ENCODE results near the gene SEMA3C. TPM values are rescaled to one million over a fixed set of nuclear protein-coding genes. Genes with fewer than 3 reads are reported as not detected.

Gene SEMA3C
- total RNA-seq, 1 donor from 2014 or later: 91.3 TPM

- H3K4me1 Mint-ChIP-seq (ENCODE audit: low read depth, unreplicated experiment): peaks cover 23% of the 10 kb centered on the region
- DNase-seq: no peak
- no peak overlapping the region for H3K27ac Mint-ChIP-seq (ENCODE audit: unreplicated experiment)
- TF ChIP-seq CTCF (IDR thresholded peaks at IDR 0.05; ENCODE audit: partially characterized antibody, unreplicated experiment): no peak
- no peak overlapping the region for H3K4me3 Mint-ChIP-seq (ENCODE audit: unreplicated experiment)
- H3K27me3 Mint-ChIP-seq (ENCODE audit: unreplicated experiment): no peaks in the 10 kb centered on the region
- no peaks in the 10 kb centered on the region for H3K9me3 Mint-ChIP-seq (ENCODE audit: unreplicated experiment)
- H3K36me3 Mint-ChIP-seq (ENCODE audit: unreplicated experiment): no peaks in the 10 kb centered on the region
Observed at GRCh38 chr7:80907612-80908011, 11.2 kb downstream of the SEMA3C start.

GRCh38 chr7:80907141-80907601 is 11.7 kb downstream of the SEMA3C start:
- H3K4me3 Mint-ChIP-seq (ENCODE audit: unreplicated experiment): no peak overlapping the region
- no peaks in the 10 kb centered on the region for H3K27me3 Mint-ChIP-seq (ENCODE audit: unreplicated experiment)
- no peak for TF ChIP-seq CTCF (IDR thresholded peaks at IDR 0.05; ENCODE audit: partially characterized antibody, unreplicated experiment)
- no peaks in the 10 kb centered on the region for H3K9me3 Mint-ChIP-seq (ENCODE audit: unreplicated experiment)
- DNase-seq: no peak
- H3K36me3 Mint-ChIP-seq (ENCODE audit: unreplicated experiment): no peaks in the 10 kb centered on the region
- no peak overlapping the region for H3K27ac Mint-ChIP-seq (ENCODE audit: unreplicated experiment)
- peaks cover 23% of the 10 kb centered on the region for H3K4me1 Mint-ChIP-seq (ENCODE audit: low read depth, unreplicated experiment)

- Mint-ChIP-seq H3K4me3 (ENCODE audit: unreplicated experiment) (no peak overlapping the region), H3K27ac (ENCODE audit: unreplicated experiment) (peak overlapping the region; percentile 84), H3K4me1 (ENCODE audit: low read depth, unreplicated experiment) (peaks cover 23% of the 10 kb centered on the region), H3K9me3 (ENCODE audit: unreplicated experiment) (no peaks in the 10 kb centered on the region), H3K27me3 (ENCODE audit: unreplicated experiment) (no peaks in the 10 kb centered on the region), H3K36me3 (ENCODE audit: unreplicated experiment) (no peaks in the 10 kb centered on the region)
- TF ChIP-seq CTCF (IDR thresholded peaks at IDR 0.05; ENCODE audit: partially characterized antibody, unreplicated experiment): no peak
- DNase-seq: no peak
Observed at GRCh38 chr7:80905334-80905733, 13.5 kb downstream of the SEMA3C start.

GRCh38 chr7:80902716-80903308 is 16.0 kb downstream of the SEMA3C start:
- Mint-ChIP-seq H3K4me1 (ENCODE audit: low read depth, unreplicated experiment) (peaks cover 15% of the 10 kb centered on the region), H3K36me3 (ENCODE audit: unreplicated experiment) (no peaks in the 10 kb centered on the region), H3K27me3 (ENCODE audit: unreplicated experiment) (no peaks in the 10 kb centered on the region), H3K27ac (ENCODE audit: unreplicated experiment) (no peak overlapping the region), H3K4me3 (ENCODE audit: unreplicated experiment) (no peak overlapping the region), H3K9me3 (ENCODE audit: unreplicated experiment) (no peaks in the 10 kb centered on the region)
- no peak for TF ChIP-seq CTCF (IDR thresholded peaks at IDR 0.05; ENCODE audit: partially characterized antibody, unreplicated experiment)
- DNase-seq: no peak

- H3K27ac Mint-ChIP-seq (ENCODE audit: unreplicated experiment): no peak overlapping the region
- H3K36me3 Mint-ChIP-seq (ENCODE audit: unreplicated experiment): no peaks in the 10 kb centered on the region
- H3K4me3 Mint-ChIP-seq (ENCODE audit: unreplicated experiment): no peak overlapping the region
- H3K4me1 Mint-ChIP-seq (ENCODE audit: low read depth, unreplicated experiment): peaks cover 10% of the 10 kb centered on the region
- no peak for DNase-seq
- TF ChIP-seq CTCF (IDR thresholded peaks at IDR 0.05; ENCODE audit: partially characterized antibody, unreplicated experiment): no peak
- no peaks in the 10 kb centered on the region for H3K9me3 Mint-ChIP-seq (ENCODE audit: unreplicated experiment)
- H3K27me3 Mint-ChIP-seq (ENCODE audit: unreplicated experiment): no peaks in the 10 kb centered on the region
Observed at GRCh38 chr7:80902019-80902418, 16.8 kb downstream of the SEMA3C start.

Data from glutamatergic neuron (in vitro differentiated cells).